ENCODE measurements around the gene SF3B3.
A peak's percentile ranks its signal among the peaks of the same experiment; 100 is the strongest.
"Not testable (repeated sequence)": the region's sequence is repeated elsewhere in the genome, so short reads cannot be mapped to it uniquely, and the experiment has no call there.

Gene SF3B3

GRCh38 chr16:70512456-70512855 lies 11.2 kb upstream of the SF3B3 start:
- no peak for DNase-seq

- DNase-seq: no peak
These were observed 2.9 kb upstream of the SF3B3 start for GRCh38 chr16:70520612-70521297.

- DNase-seq: no peak
These were observed 1.2 kb upstream of the SF3B3 start for GRCh38 chr16:70522216-70523075.

- DNase-seq: peak; percentile 73
These were observed 407 bp upstream of the SF3B3 start, which contains the start of gene COG4 for GRCh38 chr16:70523076-70523742. Gene COG4, minus strand, starts transcription at chr16:70523554. Its CDS starts 11 bp downstream, at chr16:70523543.

- DNase-seq: not testable (repeated sequence)
These were observed 796 bp downstream of the SF3B3 start for GRCh38 chr16:70524399-70524825.

- no peak for DNase-seq
These were observed 2.8 kb downstream of the SF3B3 start for GRCh38 chr16:70526403-70526802.

GRCh38 chr16:70527315-70527996 lies 3.8 kb downstream of the SF3B3 start:
- no peak for DNase-seq

GRCh38 chr16:70529051-70529777 lies 5.6 kb downstream of the SF3B3 start:
- DNase-seq: peak; percentile 53

- not testable (repeated sequence) for DNase-seq
These were observed 6.3 kb downstream of the SF3B3 start for GRCh38 chr16:70529954-70530353.

- no peak for DNase-seq
These were observed 11.4 kb downstream of the SF3B3 start for GRCh38 chr16:70534971-70535370.

- no peak for DNase-seq
These were observed 17.4 kb downstream of the SF3B3 start for GRCh38 chr16:70540994-70541393.

GRCh38 chr16:70544548-70544947 lies 20.9 kb downstream of the SF3B3 start:
- no peak for DNase-seq

- no peak for DNase-seq
These were observed 25.3 kb downstream of the SF3B3 start for GRCh38 chr16:70548936-70549335.

- DNase-seq: no peak
These were observed 26.5 kb downstream of the SF3B3 start for GRCh38 chr16:70550082-70550481.

GRCh38 chr16:70551788-70552187 lies 28.2 kb downstream of the SF3B3 start:
- DNase-seq: no peak

GRCh38 chr16:70552675-70553074 lies 29.1 kb downstream of the SF3B3 start:
- no peak for DNase-seq

- DNase-seq: no peak
These were observed 30.0 kb downstream of the SF3B3 start for GRCh38 chr16:70553645-70554044.

- DNase-seq: no peak
These were observed 32.4 kb downstream of the SF3B3 start for GRCh38 chr16:70556063-70556462.

- DNase-seq: no peak
These were observed 38.0 kb downstream of the SF3B3 start for GRCh38 chr16:70561623-70562022.

- DNase-seq: no peak
These were observed 40.0 kb downstream of the SF3B3 start for GRCh38 chr16:70563636-70564035.

- DNase-seq: no peak
These were observed 41.4 kb downstream of the SF3B3 start for GRCh38 chr16:70565053-70565452.

GRCh38 chr16:70568601-70569237 lies 45.1 kb downstream of the SF3B3 start:
- DNase-seq: no peak
